Osteoblast (primary cell): ENCODE data around the gene SORCS1. TPM values are rescaled to one million over a fixed set of nuclear protein-coding genes. Genes with fewer than 3 reads are reported as not detected.

Experiments used
- DNase-seq: peaks from one replicate; pipeline ENCODE4 v3.0.0; 2011; ENCODE audit warnings: low spot score, mixed read lengths; ENCODE audit not compliant: insufficient read length; ENCODE audit errors: missing footprints
- H2AFZ ChIP-seq: 2 replicates; pipeline ENCODE4 v1.6.0; 2011; ENCODE audit warnings: mild to moderate bottlenecking, low read length
- H3K27ac ChIP-seq: 2 replicates; pipeline ENCODE4 v1.5.1; 2011; ENCODE audit warnings: mild to moderate bottlenecking, low read depth, low read length, moderate library complexity
- H3K27me3 ChIP-seq: 2 replicates; pipeline ENCODE4 v1.6.0; 2012; ENCODE audit warnings: mild to moderate bottlenecking, control low read depth, inconsistent platforms, low read length, moderate library complexity; ENCODE audit not compliant: insufficient read depth
- H3K36me3 ChIP-seq: 2 replicates; pipeline ENCODE4 v1.5.1; 2011; ENCODE audit warnings: mild to moderate bottlenecking, low read length, control low read depth, moderate library complexity; ENCODE audit not compliant: insufficient read depth
- H3K4me1 ChIP-seq: 2 replicates; pipeline ENCODE4 v1.5.1; 2011; ENCODE audit warnings: mild to moderate bottlenecking, low read length, control low read depth, moderate library complexity; ENCODE audit not compliant: insufficient read depth
- H3K4me2 ChIP-seq: 2 replicates; pipeline ENCODE4 v1.6.0; 2011; ENCODE audit warnings: mild to moderate bottlenecking, low read length; ENCODE audit not compliant: insufficient read depth
- H3K4me3 ChIP-seq: fragments of 200-600 bp; sonication (generic); 3 replicates; pipeline ENCODE4 v1.5.1; 2012; ENCODE audit warnings: mild to moderate bottlenecking, low read length, inconsistent platforms; ENCODE audit not compliant: insufficient read depth
- H3K79me2 ChIP-seq: 2 replicates; pipeline ENCODE4 v1.6.0; 2012; ENCODE audit warnings: mild to moderate bottlenecking, low read length, control low read depth, inconsistent platforms; ENCODE audit not compliant: insufficient read depth
- H3K9me3 ChIP-seq: 2 replicates; pipeline ENCODE4 v1.5.1; 2011; ENCODE audit warnings: low read depth, low read length, control low read depth
- H4K20me1 ChIP-seq: 2 replicates; pipeline ENCODE4 v1.6.0; 2012; ENCODE audit warnings: mild to moderate bottlenecking, low read length, control low read depth; ENCODE audit not compliant: insufficient read depth
- CTCF ChIP-seq: IDR thresholded peaks from 2 replicates; pipeline ENCODE4 v1.5.1; 2011; ENCODE audit warnings: mild to moderate bottlenecking, low read depth, low read length, moderate library complexity; ENCODE audit errors: extremely low read depth
- total RNA-seq: library from RNA; depleted of rRNA; stranded (reverse); fragments of >200 nt; gene quantifications from 2 replicates; pipeline ENCODE4 v1.2.3, GENCODE V29; 2012

SORCS1 gene
- total RNA-seq, 1 donor = not detected

DNA sequence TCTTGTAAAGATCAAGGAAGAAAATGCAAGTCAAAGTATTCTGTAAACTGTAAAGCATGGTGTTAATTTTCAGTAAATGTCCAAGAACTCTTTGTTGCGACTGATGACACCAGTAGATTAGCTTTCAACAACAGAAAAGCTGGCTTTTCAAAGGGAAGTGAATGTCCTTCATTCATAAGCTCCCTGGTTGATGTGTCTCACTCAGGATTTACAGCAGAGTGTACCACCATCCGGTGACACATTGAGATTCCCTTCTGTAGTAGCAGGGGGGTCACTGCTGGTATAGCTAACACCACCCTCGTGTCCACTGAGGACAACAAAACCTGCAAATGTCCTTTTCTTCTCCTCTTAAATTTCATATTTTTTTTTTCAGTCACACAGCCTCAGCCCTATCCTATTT, 253.4 kb downstream of the SORCS1 start:
- no peak overlapping the region for H2AFZ ChIP-seq
- H3K36me3 ChIP-seq = no peaks in the 10 kb centered on the region
- H3K4me3 ChIP-seq = no peak overlapping the region
- DNase-seq = no peak
- H3K4me2 ChIP-seq = no peak overlapping the region
- no peaks in the 10 kb centered on the region for H4K20me1 ChIP-seq
- H3K9me3 ChIP-seq = peaks cover 3% of the 10 kb centered on the region
- H3K79me2 ChIP-seq = no peaks in the 10 kb centered on the region
- no peaks in the 10 kb centered on the region for H3K27me3 ChIP-seq
- TF ChIP-seq CTCF = no peak
- no peak overlapping the region for H3K27ac ChIP-seq
- H3K4me1 ChIP-seq = no peaks in the 10 kb centered on the region

DNA sequence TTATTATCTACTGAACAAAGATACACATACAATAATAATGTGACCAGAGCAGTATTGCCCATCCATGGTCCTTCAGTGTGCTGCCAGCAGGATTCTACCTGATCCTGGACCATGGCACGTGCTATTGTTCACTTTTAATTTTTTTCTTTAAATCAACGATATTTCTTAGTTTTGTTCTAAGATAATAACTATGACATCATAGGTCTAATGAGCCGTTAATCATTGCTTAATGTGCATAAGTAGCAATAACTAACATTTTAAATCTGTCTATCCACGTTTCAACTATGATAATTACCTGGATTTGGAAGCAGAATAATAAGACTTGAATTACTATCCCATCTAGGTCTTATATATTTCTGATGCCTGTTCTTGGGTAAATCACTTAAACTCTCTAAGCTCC, 253.8 kb downstream of the SORCS1 start:
- no peak for TF ChIP-seq CTCF
- H3K27ac ChIP-seq = no peak overlapping the region
- H3K27me3 ChIP-seq = no peaks in the 10 kb centered on the region
- H4K20me1 ChIP-seq = no peaks in the 10 kb centered on the region
- H2AFZ ChIP-seq = no peak overlapping the region
- no peak for DNase-seq
- H3K4me3 ChIP-seq = no peak overlapping the region
- H3K4me2 ChIP-seq = no peak overlapping the region
- no peaks in the 10 kb centered on the region for H3K36me3 ChIP-seq
- no peaks in the 10 kb centered on the region for H3K79me2 ChIP-seq
- peaks cover 3% of the 10 kb centered on the region for H3K9me3 ChIP-seq
- no peaks in the 10 kb centered on the region for H3K4me1 ChIP-seq

DNA sequence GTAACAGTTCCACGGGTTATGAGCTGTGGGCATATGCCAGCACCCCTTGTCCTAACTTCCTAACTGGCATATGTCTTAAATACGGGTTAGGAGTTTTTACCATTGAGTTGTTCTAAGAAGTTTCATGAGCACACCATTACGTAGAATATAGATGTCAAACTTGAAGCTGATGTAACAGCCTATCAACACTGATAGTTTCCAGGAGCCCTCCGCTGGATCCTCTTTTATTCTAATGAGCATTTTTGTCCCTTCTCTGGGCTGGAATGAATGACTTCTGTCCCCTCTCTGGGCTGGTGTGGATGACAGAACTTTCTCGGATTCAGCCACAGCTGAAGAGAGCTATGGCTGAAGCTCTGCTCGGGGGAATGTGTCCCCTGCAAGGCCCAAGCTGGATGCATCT, 256.3 kb downstream of the SORCS1 start:
- Histone ChIP-seq H3K27me3 (no peaks in the 10 kb centered on the region), H3K27ac (no peak overlapping the region), H3K4me1 (no peaks in the 10 kb centered on the region), H2AFZ (no peak overlapping the region), H4K20me1 (no peaks in the 10 kb centered on the region), H3K4me2 (no peak overlapping the region), H3K36me3 (no peaks in the 10 kb centered on the region), H3K79me2 (no peaks in the 10 kb centered on the region), H3K9me3 (peaks cover 4% of the 10 kb centered on the region), H3K4me3 (no peak overlapping the region)
- DNase-seq = no peak
- TF ChIP-seq CTCF = no peak

DNA sequence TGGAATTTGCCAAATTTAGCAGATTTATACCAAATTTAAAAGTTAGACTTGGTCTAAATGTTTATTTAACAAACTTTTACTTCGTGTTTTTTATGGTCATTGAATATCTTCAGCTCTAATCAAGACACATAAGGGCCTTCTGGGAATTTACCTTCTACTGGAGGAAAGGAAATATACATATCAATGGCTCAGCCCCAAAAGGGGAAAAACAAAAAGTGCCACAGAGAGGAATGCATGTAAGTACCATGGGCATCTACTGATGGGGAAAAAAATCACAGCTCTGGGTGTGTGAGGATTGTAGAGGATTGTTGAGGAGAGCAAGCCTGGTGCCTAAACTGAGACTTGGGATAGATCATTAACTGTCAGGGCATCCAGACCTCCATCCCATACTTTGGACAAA, 260.3 kb downstream of the SORCS1 start:
- no peaks in the 10 kb centered on the region for H4K20me1 ChIP-seq

More for the DNA sequence above, 260.3 kb downstream of the SORCS1 start:
- TF ChIP-seq CTCF = no peak
- peaks cover 4% of the 10 kb centered on the region for H3K9me3 ChIP-seq
- no peaks in the 10 kb centered on the region for H3K79me2 ChIP-seq
- H3K4me2 ChIP-seq = no peak overlapping the region
- H2AFZ ChIP-seq = no peak overlapping the region
- DNase-seq = no peak
- H3K36me3 ChIP-seq = no peaks in the 10 kb centered on the region
- H3K4me1 ChIP-seq = no peaks in the 10 kb centered on the region
- no peak overlapping the region for H3K27ac ChIP-seq
- no peaks in the 10 kb centered on the region for H3K27me3 ChIP-seq
- no peak overlapping the region for H3K4me3 ChIP-seq
